GM23338 (cell line): ENCODE data around the gene FHIT. TPM values are rescaled to one million over a fixed set of nuclear protein-coding genes. Genes with fewer than 3 reads are reported as not detected.

Experiments used
- ATAC-seq: fragments of 200-7000 bp; cut with Tn5 transposase; 3 replicates; pipeline ENCODE4 v1.9.1; 2020
- DNase-seq: peaks from one replicate; pipeline ENCODE4 v3.0.0-alpha.2; 2015; ENCODE audit warnings: low spot score
- H2AFZ ChIP-seq: fragments of 200-600 bp; sonication (generic); 2 replicates; pipeline ENCODE4 v1.8.0; 2016; ENCODE audit warnings: antibody characterized with exemption, mild to moderate bottlenecking, moderate library complexity
- H3F3A ChIP-seq: fragments of 200-600 bp; sonication (generic); replicated peaks from 2 replicates; pipeline ENCODE4 v1.8.0; 2017; ENCODE audit warnings: antibody characterized with exemption, mixed run types, low read depth
- H3K27ac ChIP-seq: fragments of 200-600 bp; sonication (generic); 2 replicates; pipeline ENCODE4 v1.6.1; 2016; ENCODE audit warnings: low read depth
- H3K27me3 ChIP-seq: fragments of 200-600 bp; sonication (generic); 2 replicates; pipeline ENCODE4 v1.8.0; 2016; ENCODE audit warnings: mild to moderate bottlenecking, mixed run types, moderate library complexity; ENCODE audit not compliant: insufficient read depth
- H3K36me3 ChIP-seq: fragments of 200-600 bp; sonication (generic); 2 replicates; pipeline ENCODE4 v1.8.0; 2016; ENCODE audit warnings: mild to moderate bottlenecking; ENCODE audit not compliant: insufficient read depth
- H3K4me1 ChIP-seq: fragments of 200-600 bp; sonication (generic); 2 replicates; pipeline ENCODE4 v1.8.0; 2016; ENCODE audit warnings: mild to moderate bottlenecking, moderate library complexity; ENCODE audit not compliant: insufficient read depth
- H3K4me2 ChIP-seq: fragments of 200-600 bp; sonication (generic); 2 replicates; pipeline ENCODE4 v1.7.1; 2017; ENCODE audit warnings: mixed run types
- H3K4me3 ChIP-seq: fragments of 200-600 bp; sonication (generic); 2 replicates; pipeline ENCODE4 v1.6.1; 2016; ENCODE audit warnings: mixed run types
- H3K79me2 ChIP-seq: fragments of 200-600 bp; sonication (generic); replicated peaks from 2 replicates; pipeline ENCODE4 v1.8.0; 2017; ENCODE audit warnings: mild to moderate bottlenecking; ENCODE audit not compliant: insufficient read depth
- H3K9me2 ChIP-seq: fragments of 200-600 bp; sonication (generic); 2 replicates; pipeline ENCODE4 v1.8.0; 2017; ENCODE audit not compliant: insufficient read depth
- H4K20me1 ChIP-seq: fragments of 200-600 bp; sonication (generic); replicated peaks from 2 replicates; pipeline ENCODE4 v1.8.0; 2017; ENCODE audit warnings: mild to moderate bottlenecking; ENCODE audit not compliant: insufficient read depth
- H3K27ac Mint-ChIP-seq: 2 replicates; pipeline ENCODE4 v1.8.0; 2020; ENCODE audit warnings: inconsistent platforms, mild to moderate bottlenecking, moderate library complexity, mixed read lengths
- H3K27me3 Mint-ChIP-seq: 3 replicates; pipeline ENCODE4 v1.8.0; 2022; ENCODE audit warnings: low read depth, mild to moderate bottlenecking, moderate library complexity, mixed read lengths, inconsistent platforms; ENCODE audit not compliant: insufficient read depth, poor library complexity
- H3K36me3 Mint-ChIP-seq: 3 replicates; pipeline ENCODE4 v1.8.0; 2021; ENCODE audit warnings: low read depth, mild to moderate bottlenecking, inconsistent platforms, moderate library complexity, mixed read lengths
- H3K4me1 Mint-ChIP-seq: 3 replicates; pipeline ENCODE4 v1.8.0; 2020; ENCODE audit warnings: mild to moderate bottlenecking, inconsistent platforms, mixed read lengths
- H3K4me3 Mint-ChIP-seq: 3 replicates; pipeline ENCODE4 v1.8.0; 2021; ENCODE audit warnings: moderate library complexity, mild to moderate bottlenecking, inconsistent platforms, mixed read lengths
- H3K9me3 Mint-ChIP-seq: 3 replicates; pipeline ENCODE4 v1.8.0; 2020; ENCODE audit warnings: moderate library complexity, mild to moderate bottlenecking, inconsistent platforms, mixed read lengths
- CREB1 ChIP-seq: fragments of 250-450 bp; sonication (Bioruptor Pico); IDR thresholded peaks from 2 replicates; pipeline ENCODE4 v1.5.0; 2020; ENCODE audit warnings: low read depth, mild to moderate bottlenecking, moderate library complexity
- CTCF ChIP-seq, 2 experiments: fragments of 200-600 bp in 1 of 2; sonication (generic) in 1 of 2; conservative IDR thresholded peaks; 2 replicates each; pipeline versions ENCODE4 v1.5.1 to v1.6.1; 2016 to 2017; ENCODE audit warnings: antibody characterized with exemption in 2 of 2, low read depth in 2 of 2, mild to moderate bottlenecking in 2 of 2, moderate library complexity in 1 of 2
- ETS1 ChIP-seq: IDR thresholded peaks from 2 replicates; pipeline ENCODE4 v1.6.1; 2016; ENCODE audit warnings: antibody characterized with exemption
- EZH2 ChIP-seq: fragments of 200-600 bp; sonication (generic); IDR thresholded peaks from one replicate; pipeline ENCODE4 v1.8.0; 2017; ENCODE audit warnings: antibody characterized with exemption, mild to moderate bottlenecking, low read depth; ENCODE audit not compliant: unreplicated experiment
- EZH2phosphoT487 ChIP-seq: fragments of 200-600 bp; sonication (generic); IDR thresholded peaks from one replicate; pipeline ENCODE4 v1.8.1; 2018; ENCODE audit warnings: antibody characterized with exemption; ENCODE audit not compliant: unreplicated experiment
- JUNB ChIP-seq: IDR thresholded peaks from one replicate; pipeline ENCODE4 v1.6.1; 2016; ENCODE audit warnings: antibody characterized with exemption; ENCODE audit not compliant: unreplicated experiment
- NANOG ChIP-seq: IDR thresholded peaks from 2 replicates; pipeline ENCODE4 v1.6.1; 2016; ENCODE audit warnings: antibody characterized with exemption, borderline replicate concordance
- POLR2AphosphoS5 ChIP-seq: IDR thresholded peaks from 2 replicates; pipeline ENCODE4 v1.6.1; 2016; ENCODE audit warnings: antibody characterized with exemption, low read depth
- REST ChIP-seq: IDR thresholded peaks from one replicate; pipeline ENCODE4 v1.6.1; 2018; ENCODE audit warnings: antibody characterized with exemption; ENCODE audit not compliant: unreplicated experiment
- STAT1 ChIP-seq: IDR thresholded peaks from one replicate; pipeline ENCODE4 v1.6.1; 2016; ENCODE audit warnings: antibody characterized with exemption; ENCODE audit not compliant: unreplicated experiment
- ZNF114 ChIP-seq: fragments of 250-450 bp; sonication (Bioruptor Pico); IDR thresholded peaks from 2 replicates; pipeline ENCODE4 v1.5.0; 2020; ENCODE audit warnings: mild to moderate bottlenecking, moderate library complexity
- ZNF331 ChIP-seq: fragments of 250-450 bp; sonication (Bioruptor Pico); IDR thresholded peaks from 2 replicates; pipeline ENCODE4 v1.5.0; 2020; ENCODE audit warnings: low read depth, mild to moderate bottlenecking, moderate library complexity
- ZNF462 ChIP-seq: fragments of 250-450 bp; sonication (Bioruptor Pico); IDR thresholded peaks from 2 replicates; pipeline ENCODE4 v1.5.0; 2020; ENCODE audit warnings: mild to moderate bottlenecking, moderate library complexity
- polyA plus RNA-seq: library from polyadenylated mRNA; unstranded; fragments of >200 nt; fragmentation: Nextera tagmentation; extraction: Ambion mirVana; gene quantifications from 2 replicates; pipeline ENCODE4 v1.2.1, GENCODE V29; 2016
- total RNA-seq: library from RNA; depleted of rRNA; stranded (reverse); fragments of >200 nt; shearing (Covaris generic); gene quantifications from 2 replicates; pipeline ENCODE4 v1.2.3, GENCODE V29; 2014

Gene FHIT
- total and polyA plus RNA-seq, 2 experiments from 2014 or later = 3.0 to 8.3 TPM

GRCh38 chr3:60980342-60980692, 270.9 kb downstream of the FHIT start:
- no peak overlapping the region for H2AFZ ChIP-seq
- no peak for TF ChIP-seq STAT1
- no peak for TF ChIP-seq POLR2AphosphoS5
- no peak for TF ChIP-seq EZH2phosphoT487
- no peak for TF ChIP-seq CREB1 (CRISPR knock-in tag)
- no peak for TF ChIP-seq ZNF462 (CRISPR knock-in tag)
- no peak for TF ChIP-seq REST
- no peak for TF ChIP-seq JUNB
- TF ChIP-seq ETS1 = no peak
- no peak for TF ChIP-seq EZH2
- TF ChIP-seq ZNF331 = no peak
- TF ChIP-seq ZNF114 (CRISPR knock-in tag) = no peak
- no peak for TF ChIP-seq CTCF (conservative IDR thresholded peaks at IDR 0.05; ENCODE audit: low read depth in 2 of 2)
- TF ChIP-seq NANOG = no peak
- peaks cover 14% of the 10 kb centered on the region; the same call in 2 of the 3 replicates for H3K36me3 Mint-ChIP-seq
- H3K9me2 ChIP-seq = peaks cover 10% of the 10 kb centered on the region; the same call in 1 of the 2 replicates
- no peak overlapping the region for H3K4me2 ChIP-seq
- no peaks in the 10 kb centered on the region for H3K27me3 ChIP-seq
- DNase-seq (no peak), ATAC-seq (no peak)
- no peaks in the 10 kb centered on the region for H3K36me3 ChIP-seq
- no peaks in the 10 kb centered on the region for H3K4me1 ChIP-seq
- peaks cover 4% of the 10 kb centered on the region for H3K27me3 Mint-ChIP-seq
- H3K27ac Mint-ChIP-seq = no peak overlapping the region
- no peaks in the 10 kb centered on the region for H3F3A ChIP-seq
- no peak overlapping the region for H3K4me3 Mint-ChIP-seq
- H3K4me1 Mint-ChIP-seq = no peaks in the 10 kb centered on the region
- no peak overlapping the region for H3K27ac ChIP-seq
- peaks cover 12% of the 10 kb centered on the region for H3K9me3 Mint-ChIP-seq
- H4K20me1 ChIP-seq = no peaks in the 10 kb centered on the region
- H3K79me2 ChIP-seq = no peaks in the 10 kb centered on the region
- H3K4me3 ChIP-seq = no peak overlapping the region
